Pancreas (tissue), 10 donors: ENCODE results near the gene EPHB4. TPM values are rescaled to one million over a fixed set of nuclear protein-coding genes. Genes with fewer than 3 reads are reported as not detected.

Experiments used
- ATAC-seq, 4 donors: fragments of 200-7000 bp; cut with Tn5 transposase; one replicate each; pipeline versions ENCODE4 v1.8.0 to v1.9.1; 2020; ENCODE audit warnings: mild to moderate bottlenecking in 4 of 4, moderate library complexity in 4 of 4
- DNase-seq, 6 donors: peaks; one replicate each; pipeline ENCODE4 v3.0.0-alpha.2; 2020
- FAIRE-seq: peaks from 2 replicates; lab custom pipeline; 2012; peaks lifted over from hg19 to GRCh38; lab: Jason Lieb, UNC
- H3K27ac ChIP-seq, 4 donors: fragments of 200-600 bp; sonication (generic); 1 replicate in 3 of 4; 2 replicates in 1 of 4; pipeline versions ENCODE4 v1.5.0 to v1.8.0; 2020
- H3K27me3 ChIP-seq, 4 donors: fragments of 200-600 bp; one replicate each; pipeline ENCODE4 v1.8.0; 2021
- H3K36me3 ChIP-seq, 3 donors: fragments of 200-600 bp; sonication (generic) in 1 of 3; one replicate each; pipeline versions ENCODE4 v1.5.0 to v1.8.0; 2020 to 2021
- H3K4me1 ChIP-seq, 3 donors: fragments of 200-600 bp; one replicate each; pipeline ENCODE4 v1.8.0; 2021
- H3K4me3 ChIP-seq, 4 donors: fragments of 200-600 bp; sonication (generic) in 2 of 4; one replicate each; pipeline versions ENCODE4 v1.5.0 to v1.8.0; 2020 to 2021
- H3K9me3 ChIP-seq, 4 donors: fragments of 200-600 bp; one replicate each; pipeline ENCODE4 v1.8.0; 2021
- WGBS, 2 donors: extraction: QIAGEN DNeasy Blood & Tissue Kit; methylation state at CpG; one replicate each; pipeline ENCODE4 v1.1.7; 2013; 5-methylcytosine and 5-hydroxymethylcytosine counted together
- intact Hi-C, 3 donors: fragments of 100-400 bp; cut with DNase I; formaldehyde crosslinking; loops; one replicate each; pipeline versions ENCODE4 v1.11.1 to v1.14.2; 2022
- polyA plus RNA-seq, 2 donors: library from polyadenylated mRNA; stranded (reverse); fragments of 200-250 nt; gene quantifications; one replicate each; pipeline ENCODE4 v1.2.3, GENCODE V29; 2013
- total RNA-seq, 6 donors: library from RNA; stranded (reverse); fragmentation: NEBNext Ultra II Directional in 4 of 6; extraction: Animal tissue kit (Norgen Biotek cat#: 25700) in 4 of 6; gene quantifications; one replicate each; pipeline versions ENCODE4 v1.2.1 to v1.2.4, GENCODE V29; 2021 to 2023
- TF ChIP-seq, protein P1 (sequence below), 4 donors: fragments of 200-600 bp; sonication (generic) in 3 of 4; IDR thresholded peaks; one replicate each; pipeline versions ENCODE4 v1.5.0 to v1.8.0; 2021; ENCODE audit warnings: antibody characterized with exemption in 4 of 4
- donor health status: healthy with polysubstance abuse.
- donor health status: DM: no; HTN: no; CAD: no; lungs with moderate emphysema.
- donor health status: DM: no; HTN: no; CAD: no.
- donor health status: control.
- donor health status: control.
- donor health status: Bipolar disorder and iron deficiency.
- donor health status: DM: yes; HTN: yes; CAD: no.
- donor health status: DM: no; HTN: no; CAD: no.
- donor health status: DM: no; HTN: no; CAD: no.
- donor health status: DM: yes; HTN: yes; CAD: no.

The EPHB4 gene
- total and polyA plus RNA-seq, 8 donors = 15.8 to 32.9 (median 26.1) TPM

DNA sequence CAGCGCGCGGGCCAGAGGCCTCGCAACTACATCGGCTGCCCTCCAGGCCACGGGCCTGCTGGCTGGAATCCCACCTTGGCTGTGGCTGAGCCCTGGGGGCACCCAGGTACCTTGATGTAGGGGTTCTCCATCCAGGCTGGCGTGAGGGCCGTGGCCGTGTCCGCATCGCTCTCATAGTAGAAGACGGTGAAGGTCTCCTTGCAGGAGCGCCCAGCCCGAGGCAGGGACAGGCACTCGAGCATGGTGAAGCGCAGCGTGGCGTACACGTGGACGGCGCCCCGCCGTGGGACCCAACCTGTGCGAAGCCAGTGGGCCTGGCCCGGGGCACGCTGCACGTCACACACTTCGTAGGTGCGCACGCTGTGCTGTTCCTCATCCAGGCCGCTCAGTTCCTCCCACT, 3.8 kb downstream of the EPHB4 start:
- ATAC-seq (no peak), FAIRE-seq (no peak), DNase-seq (peak in 2 of 6 donors; percentile 37 to 75)
- WGBS, 2 donors = 94 to 95% methylated on average over 31 of the region's 31 CpGs
- intact Hi-C loops = no loop called here
- Histone ChIP-seq H3K4me3 (no peak overlapping the region), H3K27ac (no peak overlapping the region), H3K4me1 (peaks cover 0 to 7% (median 0%) of the 10 kb centered on the region in 3 donors), H3K36me3 (peaks cover 0 to 35% (median 18%) of the 10 kb centered on the region in 3 donors), H3K9me3 (no peaks in the 10 kb centered on the region), H3K27me3 (no peaks in the 10 kb centered on the region)
- TF ChIP-seq, protein P1, sequence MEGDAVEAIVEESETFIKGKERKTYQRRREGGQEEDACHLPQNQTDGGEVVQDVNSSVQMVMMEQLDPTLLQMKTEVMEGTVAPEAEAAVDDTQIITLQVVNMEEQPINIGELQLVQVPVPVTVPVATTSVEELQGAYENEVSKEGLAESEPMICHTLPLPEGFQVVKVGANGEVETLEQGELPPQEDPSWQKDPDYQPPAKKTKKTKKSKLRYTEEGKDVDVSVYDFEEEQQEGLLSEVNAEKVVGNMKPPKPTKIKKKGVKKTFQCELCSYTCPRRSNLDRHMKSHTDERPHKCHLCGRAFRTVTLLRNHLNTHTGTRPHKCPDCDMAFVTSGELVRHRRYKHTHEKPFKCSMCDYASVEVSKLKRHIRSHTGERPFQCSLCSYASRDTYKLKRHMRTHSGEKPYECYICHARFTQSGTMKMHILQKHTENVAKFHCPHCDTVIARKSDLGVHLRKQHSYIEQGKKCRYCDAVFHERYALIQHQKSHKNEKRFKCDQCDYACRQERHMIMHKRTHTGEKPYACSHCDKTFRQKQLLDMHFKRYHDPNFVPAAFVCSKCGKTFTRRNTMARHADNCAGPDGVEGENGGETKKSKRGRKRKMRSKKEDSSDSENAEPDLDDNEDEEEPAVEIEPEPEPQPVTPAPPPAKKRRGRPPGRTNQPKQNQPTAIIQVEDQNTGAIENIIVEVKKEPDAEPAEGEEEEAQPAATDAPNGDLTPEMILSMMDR (IDR thresholded peaks at IDR 0.05) = no peak

DNA sequence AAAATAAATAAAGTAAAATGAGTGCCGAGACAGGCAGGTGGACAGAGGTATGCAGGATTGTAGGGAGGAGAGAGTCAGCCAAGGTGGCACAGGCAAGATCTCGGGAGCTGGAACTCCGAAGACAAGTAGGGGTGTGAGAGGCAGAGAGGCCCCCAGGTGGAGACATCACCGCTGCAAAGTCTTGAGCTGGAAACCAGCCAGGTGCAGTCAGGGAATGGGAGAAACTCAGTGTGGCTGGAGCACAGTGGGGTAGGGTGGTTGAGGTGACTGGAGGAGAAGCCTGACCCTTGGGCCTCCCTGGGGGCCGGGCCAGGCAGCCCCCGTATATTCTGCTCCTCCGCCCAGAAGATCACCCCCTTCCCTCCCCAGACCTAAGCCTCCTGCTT, 4.2 kb downstream of the EPHB4 start:
- intact Hi-C loops = no loop called here
- Histone ChIP-seq H3K4me1 (peaks cover 0 to 3% (median 0%) of the 10 kb centered on the region in 3 donors), H3K4me3 (no peak overlapping the region), H3K27me3 (no peaks in the 10 kb centered on the region), H3K9me3 (no peaks in the 10 kb centered on the region), H3K36me3 (peaks cover 0 to 39% (median 21%) of the 10 kb centered on the region in 3 donors), H3K27ac (no peak overlapping the region)
- no peak for FAIRE-seq
- no peak for ATAC-seq
- peak in 1 of 6 donors; percentile 31 for DNase-seq
- WGBS, 2 donors = 81 to 83% methylated on average over 6 to 7 of the region's 7 CpGs
- TF ChIP-seq, protein P1 (IDR thresholded peaks at IDR 0.05) = no peak

DNA sequence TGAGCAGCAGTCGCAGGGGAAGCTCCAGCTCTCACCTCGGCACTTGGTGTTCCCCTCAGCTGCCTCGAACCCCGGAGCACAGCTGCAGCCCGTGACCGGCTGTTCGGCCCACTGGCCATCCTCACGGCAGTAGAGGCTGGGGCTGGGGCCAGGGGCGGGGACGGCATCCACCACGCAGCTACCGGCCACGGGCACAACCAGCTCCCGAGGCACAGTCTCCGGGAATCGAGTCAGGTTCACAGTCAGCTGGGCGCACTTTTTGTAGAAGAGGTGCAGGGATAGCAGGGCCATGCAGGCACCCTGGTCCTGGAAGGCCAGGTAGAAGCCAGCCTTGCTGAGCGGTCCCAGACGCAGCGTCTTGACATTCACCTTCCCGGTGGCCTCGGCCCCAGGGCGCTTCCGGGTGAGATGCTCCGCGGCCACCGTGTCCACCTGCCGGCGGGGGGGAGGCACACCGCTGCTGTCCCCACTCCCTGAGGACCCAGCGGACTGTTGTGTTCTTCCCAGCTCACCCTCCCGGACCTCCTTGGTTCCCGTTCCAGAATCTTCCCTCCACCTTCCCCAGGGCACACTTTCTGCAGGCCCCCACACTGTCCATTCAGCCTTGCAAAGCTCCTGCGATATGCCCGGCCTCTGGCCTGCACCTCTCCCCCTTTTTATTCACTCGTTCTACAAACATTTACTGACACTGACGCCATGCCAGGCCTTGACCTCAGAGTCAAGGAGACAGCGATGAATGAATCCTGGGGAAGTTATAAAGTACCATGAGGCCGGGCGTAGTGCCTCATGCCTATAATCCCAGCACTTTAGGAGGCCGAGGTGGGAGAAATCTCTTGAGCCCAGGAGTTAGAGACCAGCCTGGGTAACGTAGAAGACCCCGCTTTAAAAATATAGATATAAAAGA, 4.8 kb downstream of the EPHB4 start:
- no peak for FAIRE-seq
- TF ChIP-seq, protein P1 (IDR thresholded peaks at IDR 0.05) = no peak
- peak in 2 of 6 donors; percentile 25 to 73 for DNase-seq
- WGBS, 2 donors = 91 to 93% methylated on average over 39 to 43 of the region's 43 CpGs
- H3K4me1 ChIP-seq = peaks cover 0 to 3% (median 0%) of the 10 kb centered on the region in 3 donors
- no peak overlapping the region for H3K4me3 ChIP-seq
- ATAC-seq = no peak
- no peaks in the 10 kb centered on the region for H3K27me3 ChIP-seq
- intact Hi-C loops = no loop called here
- peaks cover 0 to 43% (median 21%) of the 10 kb centered on the region in 3 donors for H3K36me3 ChIP-seq
- no peaks in the 10 kb centered on the region for H3K9me3 ChIP-seq
- no peak overlapping the region for H3K27ac ChIP-seq

DNA sequence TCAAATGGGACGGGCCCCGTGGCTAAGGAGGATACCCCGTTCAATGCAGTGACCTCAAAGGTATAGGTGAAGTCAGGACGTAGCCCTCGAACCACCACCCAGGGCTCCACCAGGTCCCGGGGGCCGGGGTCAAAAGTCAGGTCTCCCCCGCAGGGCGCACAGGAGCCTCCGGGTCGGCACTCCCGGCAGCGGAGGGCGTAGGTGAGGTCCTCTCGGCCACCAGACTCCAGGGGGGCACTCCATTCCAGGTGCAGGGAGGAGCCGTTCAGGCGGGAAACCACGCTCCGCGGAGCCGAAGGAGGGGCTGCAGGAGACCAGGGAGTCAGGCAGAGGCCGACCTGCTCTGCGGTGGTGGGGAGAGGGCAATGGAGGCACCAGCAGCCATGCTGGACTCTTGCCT, 7.7 kb downstream of the EPHB4 start:
- H3K4me3 ChIP-seq = no peak overlapping the region
- DNase-seq (peak in 1 of 6 donors; percentile 75), ATAC-seq (no peak), FAIRE-seq (no peak)
- TF ChIP-seq, protein P1 (IDR thresholded peaks at IDR 0.05) = no peak
- peaks cover 0 to 2% (median 0%) of the 10 kb centered on the region in 3 donors for H3K4me1 ChIP-seq
- no peaks in the 10 kb centered on the region for H3K9me3 ChIP-seq
- no peaks in the 10 kb centered on the region for H3K27me3 ChIP-seq
- no peak overlapping the region for H3K27ac ChIP-seq
- WGBS, 2 donors = 94% methylated on average over 22 to 23 of the region's 23 CpGs
- peaks cover 0 to 71% (median 21%) of the 10 kb centered on the region in 3 donors for H3K36me3 ChIP-seq
- intact Hi-C loops = no loop called here

DNA sequence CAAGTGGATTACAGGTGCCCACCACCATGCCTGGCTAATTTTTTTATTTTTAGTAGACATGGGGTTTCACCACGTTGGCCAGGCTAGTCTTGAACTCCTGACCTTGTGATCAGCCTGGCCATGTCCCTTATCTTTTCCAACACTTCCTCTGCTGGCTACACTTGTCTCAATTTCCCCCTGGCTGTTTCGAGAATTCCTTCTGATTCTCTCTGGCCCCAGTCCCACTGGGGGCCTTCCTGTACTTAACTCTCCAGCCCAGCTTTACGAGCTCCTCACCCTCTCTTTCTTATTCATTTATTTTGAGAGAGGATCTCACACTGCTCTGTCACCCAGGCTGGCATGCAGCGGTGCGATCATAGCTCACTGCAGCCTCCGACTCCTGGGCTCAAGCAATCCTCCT, 8.5 kb downstream of the EPHB4 start:
- TF ChIP-seq, protein P1 (IDR thresholded peaks at IDR 0.05) = no peak
- WGBS, 2 donors = 88 to 89% methylated on average over 6 of the region's 6 CpGs
- Histone ChIP-seq H3K27ac (no peak overlapping the region), H3K4me1 (no peaks in the 10 kb centered on the region), H3K9me3 (no peaks in the 10 kb centered on the region), H3K27me3 (no peaks in the 10 kb centered on the region), H3K36me3 (peaks cover 0 to 78% (median 21%) of the 10 kb centered on the region in 3 donors), H3K4me3 (no peak overlapping the region)
- no peak for DNase-seq
- no peak for FAIRE-seq
- no peak for ATAC-seq
- intact Hi-C loops = no loop called here
